Liver (tissue), 3 donors: ENCODE measurements around the gene VDAC2.

ENCODE experiments used
- HNF4A ChIP-seq, 2 donors: conservative IDR thresholded peaks; 2 replicates each; pipeline ENCODE4 v1.6.1; 2016; ENCODE audit warnings: antibody characterized with exemption in 2 of 2, mild to moderate bottlenecking in 2 of 2
- JUND ChIP-seq, 2 donors: IDR thresholded peaks; 2 replicates each; pipeline ENCODE4 v1.6.1; 2016; ENCODE audit warnings: antibody characterized with exemption in 2 of 2
- MAX ChIP-seq: IDR thresholded peaks from 2 replicates; pipeline ENCODE4 v1.6.1; 2016; ENCODE audit warnings: antibody characterized with exemption
- NR2F2 ChIP-seq: IDR thresholded peaks from 2 replicates; pipeline ENCODE4 v1.6.1; 2016; ENCODE audit warnings: antibody characterized with exemption
- REST ChIP-seq: IDR thresholded peaks from 2 replicates; pipeline ENCODE4 v1.6.1; 2016; ENCODE audit warnings: antibody characterized with exemption, mild to moderate bottlenecking
- TF ChIP-seq, protein P1 (sequence below): fragments of 150-350 bp; IDR thresholded peaks from 2 replicates; pipeline ENCODE4 v1.5.1; 2017; ENCODE audit warnings: improper control_type of control experiment, low read depth, low read length; ENCODE audit not compliant: missing input control
- donor health status: healthy.
- donor health status: healthy.

GRCh38 chr10:75233444-75234016 lies 22.9 kb downstream of the VDAC2 start:
- TF ChIP-seq, protein P1, sequence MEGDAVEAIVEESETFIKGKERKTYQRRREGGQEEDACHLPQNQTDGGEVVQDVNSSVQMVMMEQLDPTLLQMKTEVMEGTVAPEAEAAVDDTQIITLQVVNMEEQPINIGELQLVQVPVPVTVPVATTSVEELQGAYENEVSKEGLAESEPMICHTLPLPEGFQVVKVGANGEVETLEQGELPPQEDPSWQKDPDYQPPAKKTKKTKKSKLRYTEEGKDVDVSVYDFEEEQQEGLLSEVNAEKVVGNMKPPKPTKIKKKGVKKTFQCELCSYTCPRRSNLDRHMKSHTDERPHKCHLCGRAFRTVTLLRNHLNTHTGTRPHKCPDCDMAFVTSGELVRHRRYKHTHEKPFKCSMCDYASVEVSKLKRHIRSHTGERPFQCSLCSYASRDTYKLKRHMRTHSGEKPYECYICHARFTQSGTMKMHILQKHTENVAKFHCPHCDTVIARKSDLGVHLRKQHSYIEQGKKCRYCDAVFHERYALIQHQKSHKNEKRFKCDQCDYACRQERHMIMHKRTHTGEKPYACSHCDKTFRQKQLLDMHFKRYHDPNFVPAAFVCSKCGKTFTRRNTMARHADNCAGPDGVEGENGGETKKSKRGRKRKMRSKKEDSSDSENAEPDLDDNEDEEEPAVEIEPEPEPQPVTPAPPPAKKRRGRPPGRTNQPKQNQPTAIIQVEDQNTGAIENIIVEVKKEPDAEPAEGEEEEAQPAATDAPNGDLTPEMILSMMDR = no peak
- TF ChIP-seq MAX = no peak
- no peak for TF ChIP-seq JUND (IDR thresholded peaks at IDR 0.05)
- TF ChIP-seq REST = no peak
- TF ChIP-seq HNF4A (conservative IDR thresholded peaks at IDR 0.05) = no peak
- TF ChIP-seq NR2F2 = no peak
